Liver (tissue), 5 donors: ENCODE data around the gene TBC1D26. TPM values are rescaled to one million over a fixed set of nuclear protein-coding genes. Genes with fewer than 3 reads are reported as not detected.

ENCODE experiments used
- polyA plus RNA-seq, 2 donors: library from polyadenylated mRNA; stranded (reverse) in 1 of 2; unstranded in 1 of 2; fragments of 200-250 nt in 1 of 2; fragments of >200 nt in 1 of 2; fragmentation: Nextera tagmentation in 1 of 2; extraction: Ambion mirVana in 1 of 2; gene quantifications; one replicate each; pipeline versions ENCODE4 v1.2.1 to v1.2.3, GENCODE V29; 2013 to 2015
- small RNA-seq: library from RNA; depleted of rRNA; stranded (forward); fragments of <200 nt; gene quantifications from one replicate; pipeline ENCODE3, GENCODE V24; 2014
- total RNA-seq, 2 donors: library from RNA; depleted of rRNA; stranded (reverse); fragments of >200 nt; gene quantifications; one replicate each; pipeline ENCODE4 v1.2.3, GENCODE V29; 2014
- donor health status: healthy.
- donor health status: healthy.
- donor health status: healthy.

The TBC1D26 gene
- total and polyA plus RNA-seq, 4 donors = not detected

Small RNA genes within 50 kb of the gene (small RNA-seq; reads per million reads assigned to genes)
- gene AC015922.1 = not detected
- gene RNA5SP436 = not detected

Other genes with a start within 250 kb of the TBC1D26 start
- 10 to 100 TPM in 1 of 2 donors, 1 to 10 TPM in 1; 8.8 to 20.7 TPM for gene TVP23C, start 168.8 kb upstream of the TBC1D26 start, total RNA-seq
- gene TVP23C, start 168.8 kb upstream of the TBC1D26 start, polyA plus RNA-seq = 1 to 10 TPM in 1 of 2 donors, under 1 TPM in 1; 0.77 to 1.0 TPM
- gene FBXW10B, start 112.6 kb upstream of the TBC1D26 start, total RNA-seq = under 1 TPM in 1 of 2 donors, not detected in 1; 0.59 TPM
- under 1 TPM; 0.10 to 0.42 TPM for gene FBXW10B, start 112.6 kb upstream of the TBC1D26 start, polyA plus RNA-seq
- 1 to 10 TPM; 6.5 to 6.6 TPM for gene TRIM16, start 48.0 kb upstream of the TBC1D26 start, total RNA-seq
- 1 to 10 TPM; 1.9 to 2.8 TPM for gene TRIM16, start 48.0 kb upstream of the TBC1D26 start, polyA plus RNA-seq
- gene ZNF286A, start 32.5 kb upstream of the TBC1D26 start, total RNA-seq = 1 to 10 TPM; 6.8 to 7.5 TPM
- gene ZNF286A, start 32.5 kb upstream of the TBC1D26 start, polyA plus RNA-seq = 1 to 10 TPM; 1.1 to 1.4 TPM
- gene ADORA2B, start 212.8 kb downstream of the TBC1D26 start, total RNA-seq = 1 to 10 TPM in 1 of 2 donors, under 1 TPM in 1; 0.25 to 3.3 TPM
- under 1 TPM; 0.24 to 0.31 TPM for gene ADORA2B, start 212.8 kb downstream of the TBC1D26 start, polyA plus RNA-seq